Osteoblast (primary cell): ENCODE measurements around the gene FAM13A. TPM values are rescaled to one million over a fixed set of nuclear protein-coding genes. Genes with fewer than 3 reads are reported as not detected.
"Not testable (repeated sequence)": the region's sequence is repeated elsewhere in the genome, so short reads cannot be mapped to it uniquely, and the experiment has no call there.

ENCODE experiments used
- DNase-seq: peaks from one replicate; pipeline ENCODE4 v3.0.0; 2011; ENCODE audit warnings: low spot score, mixed read lengths; ENCODE audit not compliant: insufficient read length; ENCODE audit errors: missing footprints
- H2AFZ ChIP-seq: 2 replicates; pipeline ENCODE4 v1.6.0; 2011; ENCODE audit warnings: mild to moderate bottlenecking, low read length
- H3K27ac ChIP-seq: 2 replicates; pipeline ENCODE4 v1.5.1; 2011; ENCODE audit warnings: mild to moderate bottlenecking, low read depth, low read length, moderate library complexity
- H3K27me3 ChIP-seq: 2 replicates; pipeline ENCODE4 v1.6.0; 2012; ENCODE audit warnings: mild to moderate bottlenecking, control low read depth, inconsistent platforms, low read length, moderate library complexity; ENCODE audit not compliant: insufficient read depth
- H3K36me3 ChIP-seq: 2 replicates; pipeline ENCODE4 v1.5.1; 2011; ENCODE audit warnings: mild to moderate bottlenecking, low read length, control low read depth, moderate library complexity; ENCODE audit not compliant: insufficient read depth
- H3K4me1 ChIP-seq: 2 replicates; pipeline ENCODE4 v1.5.1; 2011; ENCODE audit warnings: mild to moderate bottlenecking, low read length, control low read depth, moderate library complexity; ENCODE audit not compliant: insufficient read depth
- H3K4me2 ChIP-seq: 2 replicates; pipeline ENCODE4 v1.6.0; 2011; ENCODE audit warnings: mild to moderate bottlenecking, low read length; ENCODE audit not compliant: insufficient read depth
- H3K4me3 ChIP-seq: fragments of 200-600 bp; sonication (generic); 3 replicates; pipeline ENCODE4 v1.5.1; 2012; ENCODE audit warnings: mild to moderate bottlenecking, low read length, inconsistent platforms; ENCODE audit not compliant: insufficient read depth
- H3K79me2 ChIP-seq: 2 replicates; pipeline ENCODE4 v1.6.0; 2012; ENCODE audit warnings: mild to moderate bottlenecking, low read length, control low read depth, inconsistent platforms; ENCODE audit not compliant: insufficient read depth
- H3K9me3 ChIP-seq: 2 replicates; pipeline ENCODE4 v1.5.1; 2011; ENCODE audit warnings: low read depth, low read length, control low read depth
- H4K20me1 ChIP-seq: 2 replicates; pipeline ENCODE4 v1.6.0; 2012; ENCODE audit warnings: mild to moderate bottlenecking, low read length, control low read depth; ENCODE audit not compliant: insufficient read depth
- total RNA-seq: library from RNA; depleted of rRNA; stranded (reverse); fragments of >200 nt; gene quantifications from 2 replicates; pipeline ENCODE4 v1.2.3, GENCODE V29; 2012
- TF ChIP-seq, protein P1 (sequence below): IDR thresholded peaks from 2 replicates; pipeline ENCODE4 v1.5.1; 2011; ENCODE audit warnings: mild to moderate bottlenecking, low read depth, low read length, moderate library complexity; ENCODE audit errors: extremely low read depth

Gene FAM13A
- total RNA-seq, 1 donor, result 18.8 TPM

DNA sequence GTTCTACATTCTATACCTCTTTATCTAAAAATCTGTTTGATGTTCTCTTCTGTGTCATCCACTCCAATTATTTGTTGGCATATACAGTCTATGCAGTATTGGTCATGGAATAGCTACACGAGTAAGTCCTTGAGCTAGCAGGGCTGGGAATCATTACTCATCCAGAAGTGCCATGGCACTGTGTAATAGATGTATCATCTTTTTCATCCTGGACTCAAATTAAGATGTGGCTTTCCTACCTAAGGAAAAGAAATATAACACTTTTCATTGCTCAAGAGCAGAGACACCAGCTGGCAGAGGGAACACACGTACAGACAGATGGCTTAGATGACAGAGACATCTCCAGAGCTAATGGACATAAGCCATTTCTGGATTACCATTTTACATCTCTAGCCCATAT is 159.8 kb downstream of the FAM13A start:
- no peak for DNase-seq
- Histone ChIP-seq H3K4me2 (no peak overlapping the region), H3K79me2 (no peaks in the 10 kb centered on the region), H3K4me1 (peaks cover 3% of the 10 kb centered on the region), H3K27ac (no peak overlapping the region), H3K36me3 (no peaks in the 10 kb centered on the region), H3K9me3 (no peaks in the 10 kb centered on the region), H2AFZ (no peak overlapping the region), H4K20me1 (no peaks in the 10 kb centered on the region), H3K27me3 (no peaks in the 10 kb centered on the region), H3K4me3 (no peak overlapping the region)
- TF ChIP-seq, protein P1, sequence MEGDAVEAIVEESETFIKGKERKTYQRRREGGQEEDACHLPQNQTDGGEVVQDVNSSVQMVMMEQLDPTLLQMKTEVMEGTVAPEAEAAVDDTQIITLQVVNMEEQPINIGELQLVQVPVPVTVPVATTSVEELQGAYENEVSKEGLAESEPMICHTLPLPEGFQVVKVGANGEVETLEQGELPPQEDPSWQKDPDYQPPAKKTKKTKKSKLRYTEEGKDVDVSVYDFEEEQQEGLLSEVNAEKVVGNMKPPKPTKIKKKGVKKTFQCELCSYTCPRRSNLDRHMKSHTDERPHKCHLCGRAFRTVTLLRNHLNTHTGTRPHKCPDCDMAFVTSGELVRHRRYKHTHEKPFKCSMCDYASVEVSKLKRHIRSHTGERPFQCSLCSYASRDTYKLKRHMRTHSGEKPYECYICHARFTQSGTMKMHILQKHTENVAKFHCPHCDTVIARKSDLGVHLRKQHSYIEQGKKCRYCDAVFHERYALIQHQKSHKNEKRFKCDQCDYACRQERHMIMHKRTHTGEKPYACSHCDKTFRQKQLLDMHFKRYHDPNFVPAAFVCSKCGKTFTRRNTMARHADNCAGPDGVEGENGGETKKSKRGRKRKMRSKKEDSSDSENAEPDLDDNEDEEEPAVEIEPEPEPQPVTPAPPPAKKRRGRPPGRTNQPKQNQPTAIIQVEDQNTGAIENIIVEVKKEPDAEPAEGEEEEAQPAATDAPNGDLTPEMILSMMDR, result no peak

DNA sequence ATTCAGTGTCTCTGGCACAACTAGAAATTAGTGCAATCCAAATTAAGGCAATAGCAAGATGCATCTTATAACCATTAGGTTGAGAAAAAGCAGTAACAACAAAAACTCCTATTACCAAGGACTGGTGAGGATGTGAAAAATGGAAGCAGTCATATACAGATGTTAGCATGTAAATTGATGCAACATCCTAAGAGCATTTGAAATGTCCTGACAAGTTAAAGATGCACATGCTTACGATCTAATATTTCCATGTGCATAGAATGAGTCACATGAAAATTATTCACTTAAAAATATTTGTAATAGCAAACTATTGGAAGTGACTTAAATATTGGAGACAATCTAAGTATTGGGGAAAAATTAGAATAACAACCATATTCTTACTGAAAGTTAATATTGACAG is 163.0 kb downstream of the FAM13A start:
- TF ChIP-seq, protein P1, result no peak
- no peak for DNase-seq
- H3K4me3 ChIP-seq, result no peak overlapping the region
- H2AFZ ChIP-seq, result no peak overlapping the region
- no peaks in the 10 kb centered on the region for H3K27me3 ChIP-seq
- H3K79me2 ChIP-seq, result no peaks in the 10 kb centered on the region
- H3K4me1 ChIP-seq, result no peaks in the 10 kb centered on the region
- H3K4me2 ChIP-seq, result no peak overlapping the region
- H3K9me3 ChIP-seq, result no peaks in the 10 kb centered on the region
- H3K36me3 ChIP-seq, result no peaks in the 10 kb centered on the region
- H3K27ac ChIP-seq, result no peak overlapping the region
- no peaks in the 10 kb centered on the region for H4K20me1 ChIP-seq

DNA sequence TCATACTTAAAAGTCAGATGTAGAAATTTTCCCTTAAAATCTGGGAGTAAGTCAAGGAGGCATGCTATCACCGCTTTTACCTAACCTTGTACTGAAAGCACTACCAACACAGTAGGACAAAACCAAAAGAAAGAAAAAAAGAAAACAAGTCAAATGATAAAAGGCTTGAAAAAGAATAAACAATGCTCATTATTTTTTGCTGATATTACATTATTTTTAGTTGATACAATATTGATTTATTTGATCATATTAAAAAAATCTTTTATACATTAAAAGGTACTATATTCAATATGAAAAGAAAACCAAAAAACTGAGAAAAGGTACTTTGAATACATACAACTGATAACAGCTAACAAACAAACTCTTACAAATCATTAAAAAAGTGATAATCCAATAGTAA is 164.3 kb downstream of the FAM13A start:
- Histone ChIP-seq H2AFZ (no peak overlapping the region), H3K4me2 (no peak overlapping the region)

DNA sequence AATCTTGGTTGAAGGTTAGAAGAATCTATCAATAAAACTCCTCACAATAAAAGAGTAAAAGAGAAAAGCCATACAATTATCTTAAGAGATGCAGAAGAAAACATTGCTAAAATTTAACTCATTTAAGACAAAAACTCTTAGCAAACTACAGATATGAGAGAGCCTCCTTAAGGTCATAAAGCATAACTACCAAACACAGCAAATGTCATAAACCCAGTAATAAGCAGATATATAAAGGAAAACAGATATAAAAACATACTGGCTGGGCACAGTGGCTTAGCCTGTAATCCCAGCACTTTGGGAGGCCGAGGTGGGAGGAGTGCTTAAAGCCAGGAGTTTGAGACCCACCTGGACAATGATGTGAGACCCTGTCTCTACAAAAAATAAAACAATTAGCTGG is 165.3 kb downstream of the FAM13A start:
- H3K9me3 ChIP-seq, result no peaks in the 10 kb centered on the region
- no peaks in the 10 kb centered on the region for H3K79me2 ChIP-seq
- H3K27me3 ChIP-seq, result no peaks in the 10 kb centered on the region
- TF ChIP-seq, protein P1, result no peak
- no peak overlapping the region for H3K4me2 ChIP-seq
- DNase-seq, result no peak
- H2AFZ ChIP-seq, result no peak overlapping the region
- H4K20me1 ChIP-seq, result no peaks in the 10 kb centered on the region
- H3K4me3 ChIP-seq, result no peak overlapping the region
- H3K4me1 ChIP-seq, result no peaks in the 10 kb centered on the region
- H3K27ac ChIP-seq, result no peak overlapping the region
- no peaks in the 10 kb centered on the region for H3K36me3 ChIP-seq

More for the DNA sequence above, 164.3 kb downstream of the FAM13A start:
- Histone ChIP-seq H3K4me1 (no peaks in the 10 kb centered on the region), H3K36me3 (no peaks in the 10 kb centered on the region), H4K20me1 (no peaks in the 10 kb centered on the region), H3K27ac (no peak overlapping the region), H3K9me3 (no peaks in the 10 kb centered on the region), H3K79me2 (no peaks in the 10 kb centered on the region), H3K4me3 (no peak overlapping the region), H3K27me3 (no peaks in the 10 kb centered on the region)
- no peak for DNase-seq
- TF ChIP-seq, protein P1, result no peak

DNA sequence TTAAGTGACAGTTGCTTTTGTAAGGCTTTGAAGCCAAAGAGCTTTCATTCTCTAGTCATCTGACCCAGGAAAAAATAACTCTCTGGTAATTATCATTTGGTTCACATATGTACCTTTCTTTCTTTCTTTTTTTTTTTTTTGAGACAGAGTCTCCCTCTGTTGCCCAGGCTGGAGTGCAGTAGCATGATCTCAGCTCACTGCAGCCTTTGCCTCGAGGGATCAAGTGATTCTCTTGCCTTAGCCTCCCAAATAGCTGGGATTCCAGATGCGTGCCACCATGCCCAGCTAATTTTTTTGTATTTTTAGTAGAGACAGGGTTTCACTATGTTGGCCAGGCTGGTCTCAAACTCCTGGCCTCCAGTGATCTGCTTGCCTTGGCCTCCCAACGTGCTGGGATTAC is 169.6 kb downstream of the FAM13A start:
- not testable (repeated sequence) for H2AFZ ChIP-seq, H3K9me3 ChIP-seq, DNase-seq, H3K4me1 ChIP-seq, H3K36me3 ChIP-seq, H3K79me2 ChIP-seq, H3K27ac ChIP-seq, H3K4me3 ChIP-seq, H3K27me3 ChIP-seq, H4K20me1 ChIP-seq, H3K4me2 ChIP-seq
